ENCODE data around the gene SCGB1A1. TPM values are rescaled to one million over a fixed set of nuclear protein-coding genes. Genes with fewer than 3 reads are reported as not detected.

Gene SCGB1A1
- total and polyA plus RNA-seq, 2 of the 13 experiments (the other 11 are each of a cell fraction or from before 2014, with no cell fraction given): not detected

DNA sequence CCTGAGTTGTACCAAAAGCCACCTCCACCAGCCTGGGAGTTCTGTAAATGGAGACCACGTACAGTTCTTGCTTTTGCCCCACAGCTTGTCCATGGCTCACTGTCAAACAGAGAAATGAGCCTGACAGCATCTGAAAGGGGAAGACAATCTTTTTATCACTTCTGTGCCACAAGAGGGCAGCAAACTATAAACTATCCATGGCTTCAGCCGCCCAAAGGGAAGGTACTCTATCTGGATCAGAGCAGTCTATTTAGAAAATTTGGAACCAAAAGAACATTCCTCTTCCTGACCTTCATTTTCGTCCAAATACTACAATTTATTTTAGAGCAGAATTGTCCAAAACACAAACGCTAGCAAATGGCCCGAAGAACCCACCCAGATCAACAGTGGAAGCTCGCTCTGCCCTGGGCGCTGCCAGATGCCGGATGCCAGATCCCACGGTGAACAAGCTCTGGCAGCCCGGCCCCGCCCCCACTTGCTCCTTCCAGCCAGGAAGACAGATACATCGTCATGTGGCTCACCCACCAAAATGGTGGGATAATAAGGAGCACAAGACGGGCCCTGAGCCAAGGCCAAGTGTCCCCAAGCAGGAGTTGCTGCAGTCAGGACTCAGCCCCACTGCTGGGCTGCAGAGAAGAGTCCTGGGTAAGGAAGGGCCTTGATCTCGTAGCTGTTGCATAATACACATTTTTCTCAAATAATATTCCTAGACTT is 23.9 kb upstream of the SCGB1A1 start:
- H3K9me3 ChIP-seq (ENCODE audit: low read length): no peaks in the 10 kb centered on the region
- ATAC-seq (peak; percentile 67), DNase-seq (ENCODE audit: low spot score) (peak; percentile 71), FAIRE-seq (peak; percentile 89)
- H3K27me3 ChIP-seq (ENCODE audit: control insufficient read depth in 1 of 2, insufficient read depth in 2 of 2, low read length in 2 of 2): peaks cover 0 to 10% of the 10 kb centered on the region in 2 experiments; a peak in 1 of 5 replicates
- H3K9ac ChIP-seq (ENCODE audit: insufficient read depth, low read depth, low read length): no peak overlapping the region
- H4K20me1 ChIP-seq (ENCODE audit: insufficient read depth, low read length): no peaks in the 10 kb centered on the region
- BruUV-seq (replicated peaks): no TSS peak
- 38% methylated on average over 14 of the region's 14 CpGs for WGBS (ENCODE audit: low lambda C conversion rate)
- ChIA-PET CTCF (ENCODE audit: low intra/inter-chr PET ratio, low total read pairs) (interaction anchor here (0.8 to 2.4 kb wide), 6 partner anchors 14 to 166 kb away, joined by 3 to 25 read pairs (median 4); no protein-coding TSS in a partner anchor), POLR2A (interaction anchor here (0.5 to 1.8 kb wide), 6 partner anchors 178 to 446 kb away, joined by 3 to 5 read pairs (median 4); partner anchors contain the start of genes B3GAT3 and TUT1)
- H3K4me1 ChIP-seq (ENCODE audit: insufficient read depth, low read length): peaks cover 27% of the 10 kb centered on the region
- no peak overlapping the region for H3K27ac ChIP-seq (ENCODE audit: extremely low read length, insufficient read depth, low read length)
- H3K4me2 ChIP-seq (ENCODE audit: low read depth, low read length): no peak overlapping the region
- no peak overlapping the region for H2AFZ ChIP-seq (ENCODE audit: low read length)
- intact Hi-C loops (cut with micrococcal nuclease; ENCODE audit: unreplicated experiment) (loop anchor here (2.0 to 10.0 kb wide), 2 partner anchors 150 to 166 kb away; partner anchors contain the start of gene AHNAK), in situ Hi-C loops (cut with HindIII; ENCODE audit: extremely low pct_ligation_motif_present, low pct_unique_long_range_greater_than_20kb) (loop anchor here (5.0 to 10.0 kb wide), 2 partner anchors 162 to 310 kb away; partner anchors contain the start of genes BSCL2 and GNG3)
- H3K36me3 ChIP-seq (replicated peaks in 1 of 2; ENCODE audit: control insufficient read depth in 1 of 2, insufficient read depth in 2 of 2, low read length in 2 of 2): peaks cover 5 to 7% of the 10 kb centered on the region in 2 experiments; a peak in 4 of 5 replicates
- no peaks in the 10 kb centered on the region for H3K79me2 ChIP-seq (ENCODE audit: insufficient read depth, low read length)
- H3K4me3 ChIP-seq (replicated peaks in 1 of 3; ENCODE audit: insufficient read depth in 1 of 3, low read depth in 2 of 3, low read length in 3 of 3): no peak overlapping the region
- TF ChIP-seq ZNF619 (CRISPR knock-in tag; IDR thresholded peaks at IDR 0.05) (0 out of 2 replicates have a peak, but pooled peaks have one; percentile 24), NFATC3 (CRISPR knock-in tag; IDR thresholded peaks at IDR 0.05) (0 out of 2 replicates have a peak, but pooled peaks have one; percentile 68), SP1 (IDR thresholded peaks at IDR 0.05) (no peak), SP1 (CRISPR knock-in tag; IDR thresholded peaks at IDR 0.05) (no peak), FOSL1 (CRISPR knock-in tag; IDR thresholded peaks at IDR 0.05; ENCODE audit: borderline replicate concordance) (no peak), KDM2A (CRISPR knock-in tag; IDR thresholded peaks at IDR 0.05; ENCODE audit: borderline replicate concordance, low read depth) (0 out of 2 replicates have a peak, but pooled peaks have one; percentile 17), UBTF (CRISPR knock-in tag; IDR thresholded peaks at IDR 0.05) (no peak), STAG1 (CRISPR knock-in tag; IDR thresholded peaks at IDR 0.05) (peak; percentile 94), NFYB (CRISPR knock-in tag; IDR thresholded peaks at IDR 0.05) (no peak), IKZF1 (IDR thresholded peaks at IDR 0.05) (no peak), SMC3 (IDR thresholded peaks at IDR 0.05; ENCODE audit: low read length) (peak; percentile 84), ZNF782 (CRISPR knock-in tag; IDR thresholded peaks at IDR 0.05; ENCODE audit: borderline replicate concordance) (no peak), TCF7L2 (IDR thresholded peaks at IDR 0.05; ENCODE audit: low read depth, low read length) (no peak), KDM5A (IDR thresholded peaks at IDR 0.05; ENCODE audit: borderline replicate concordance, low read length) (no peak), HOXA9 (CRISPR knock-in tag; IDR thresholded peaks at IDR 0.05; ENCODE audit: borderline replicate concordance) (no peak), ZNF839 (CRISPR knock-in tag; IDR thresholded peaks at IDR 0.05; ENCODE audit: borderline replicate concordance) (no peak), ZNF724P (CRISPR knock-in tag; IDR thresholded peaks at IDR 0.05; ENCODE audit: borderline replicate concordance) (no peak), ZNF577 (CRISPR knock-in tag; IDR thresholded peaks at IDR 0.05; ENCODE audit: borderline replicate concordance, low read depth) (no peak)
- TF ChIP-seq, protein P1, sequence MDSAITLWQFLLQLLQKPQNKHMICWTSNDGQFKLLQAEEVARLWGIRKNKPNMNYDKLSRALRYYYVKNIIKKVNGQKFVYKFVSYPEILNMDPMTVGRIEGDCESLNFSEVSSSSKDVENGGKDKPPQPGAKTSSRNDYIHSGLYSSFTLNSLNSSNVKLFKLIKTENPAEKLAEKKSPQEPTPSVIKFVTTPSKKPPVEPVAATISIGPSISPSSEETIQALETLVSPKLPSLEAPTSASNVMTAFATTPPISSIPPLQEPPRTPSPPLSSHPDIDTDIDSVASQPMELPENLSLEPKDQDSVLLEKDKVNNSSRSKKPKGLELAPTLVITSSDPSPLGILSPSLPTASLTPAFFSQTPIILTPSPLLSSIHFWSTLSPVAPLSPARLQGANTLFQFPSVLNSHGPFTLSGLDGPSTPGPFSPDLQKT (CRISPR knock-in tag; IDR thresholded peaks at IDR 0.05; ENCODE audit: borderline replicate concordance): no peak
- TF ChIP-seq, protein P2, sequence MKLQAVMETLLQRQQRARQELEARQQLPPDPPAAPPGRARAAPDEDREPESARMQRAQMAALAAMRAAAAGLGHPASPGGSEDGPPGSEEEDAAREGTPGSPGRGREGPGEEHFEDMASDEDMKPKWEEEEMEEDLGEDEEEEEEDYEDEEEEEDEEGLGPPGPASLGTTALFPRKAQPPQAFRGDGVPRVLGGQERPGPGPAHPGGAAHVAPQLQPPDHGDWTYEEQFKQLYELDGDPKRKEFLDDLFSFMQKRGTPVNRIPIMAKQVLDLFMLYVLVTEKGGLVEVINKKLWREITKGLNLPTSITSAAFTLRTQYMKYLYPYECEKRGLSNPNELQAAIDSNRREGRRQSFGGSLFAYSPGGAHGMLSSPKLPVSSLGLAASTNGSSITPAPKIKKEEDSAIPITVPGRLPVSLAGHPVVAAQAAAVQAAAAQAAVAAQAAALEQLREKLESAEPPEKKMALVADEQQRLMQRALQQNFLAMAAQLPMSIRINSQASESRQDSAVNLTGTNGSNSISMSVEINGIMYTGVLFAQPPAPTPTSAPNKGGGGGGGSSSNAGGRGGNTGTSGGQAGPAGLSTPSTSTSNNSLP (IDR thresholded peaks at IDR 0.05; ENCODE audit: low read depth, low read length): 0 out of 2 replicates have a peak, but pooled peaks have one; percentile 30
